ENCODE measurements around the gene CALB2. TPM values are rescaled to one million over a fixed set of nuclear protein-coding genes. Genes with fewer than 3 reads are reported as not detected.

Gene CALB2
- total RNA-seq, 1 experiment from 2014 or later, result not detected

GRCh38 chr16:71352963-71353460, 5.5 kb upstream of the CALB2 start:
- no peak overlapping the region for H3K4me3 ChIP-seq (ENCODE audit: low read depth, low read length, poor library complexity, severe bottlenecking)
- no peak overlapping the region for H3K27ac ChIP-seq (ENCODE audit: low read depth, low read length, poor library complexity, severe bottlenecking)
- intact Hi-C loops (cut with micrococcal nuclease; ENCODE audit: unreplicated experiment), result no loop called here
- H3K9me3 ChIP-seq (ENCODE audit: low read depth, low read length, poor library complexity, severe bottlenecking), result no peaks in the 10 kb centered on the region
- DNase-seq (ENCODE audit: low spot score), result no peak
- no peaks in the 10 kb centered on the region for H3K36me3 ChIP-seq (ENCODE audit: insufficient read depth, low read length, poor library complexity, severe bottlenecking)
- ChIA-PET POLR2A (ENCODE audit: low non-redundant PET) (no interaction called here), CTCF (interaction anchor here (0.6 kb wide), 1 partner anchor 205 kb away, joined by 3 read pairs; no protein-coding TSS in a partner anchor)
- peaks cover 2% of the 10 kb centered on the region for H3K4me1 ChIP-seq (ENCODE audit: insufficient read depth, low read length, poor library complexity, severe bottlenecking)
- no peak for TF ChIP-seq EZH2 (IDR thresholded peaks at IDR 0.05; ENCODE audit: borderline replicate concordance, low read depth, low read length, poor library complexity, severe bottlenecking)
- TF ChIP-seq CTCF (conservative IDR thresholded peaks at IDR 0.05; ENCODE audit: low read depth, low read length), result no peak
- BruUV-seq (replicated peaks), result no TSS peak
- peaks cover 60% of the 10 kb centered on the region for H3K27me3 ChIP-seq (replicated peaks; ENCODE audit: insufficient read depth, low read depth, low read length, poor library complexity)

- BruUV-seq (replicated peaks), result no TSS peak
- DNase-seq (ENCODE audit: low spot score), result no peak
- Histone ChIP-seq H3K9me3 (ENCODE audit: low read depth, low read length, poor library complexity, severe bottlenecking) (no peaks in the 10 kb centered on the region), H3K27me3 (replicated peaks; ENCODE audit: insufficient read depth, low read depth, low read length, poor library complexity) (peaks cover 60% of the 10 kb centered on the region), H3K4me1 (ENCODE audit: insufficient read depth, low read length, poor library complexity, severe bottlenecking) (peaks cover 5% of the 10 kb centered on the region), H3K4me3 (ENCODE audit: low read depth, low read length, poor library complexity, severe bottlenecking) (no peak overlapping the region), H3K36me3 (ENCODE audit: insufficient read depth, low read length, poor library complexity, severe bottlenecking) (no peaks in the 10 kb centered on the region), H3K27ac (ENCODE audit: low read depth, low read length, poor library complexity, severe bottlenecking) (no peak overlapping the region)
- POLR2A ChIA-PET (ENCODE audit: low non-redundant PET), result no interaction called here
- CTCF ChIA-PET, result no interaction called here
- intact Hi-C loops (cut with micrococcal nuclease; ENCODE audit: unreplicated experiment), result no loop called here
- TF ChIP-seq CTCF (conservative IDR thresholded peaks at IDR 0.05; ENCODE audit: low read depth, low read length) (no peak), EZH2 (IDR thresholded peaks at IDR 0.05; ENCODE audit: borderline replicate concordance, low read depth, low read length, poor library complexity, severe bottlenecking) (no peak)
Observed at GRCh38 chr16:71353736-71354135, 4.8 kb upstream of the CALB2 start.

- Histone ChIP-seq H3K4me3 (ENCODE audit: low read depth, low read length, poor library complexity, severe bottlenecking) (no peak overlapping the region), H3K9me3 (ENCODE audit: low read depth, low read length, poor library complexity, severe bottlenecking) (no peaks in the 10 kb centered on the region), H3K27ac (ENCODE audit: low read depth, low read length, poor library complexity, severe bottlenecking) (no peak overlapping the region), H3K4me1 (ENCODE audit: insufficient read depth, low read length, poor library complexity, severe bottlenecking) (peaks cover 5% of the 10 kb centered on the region), H3K27me3 (replicated peaks; ENCODE audit: insufficient read depth, low read depth, low read length, poor library complexity) (peaks cover 62% of the 10 kb centered on the region), H3K36me3 (ENCODE audit: insufficient read depth, low read length, poor library complexity, severe bottlenecking) (no peaks in the 10 kb centered on the region)
- POLR2A ChIA-PET (ENCODE audit: low non-redundant PET), result no interaction called here
- BruUV-seq (replicated peaks), result no TSS peak
- no peak for TF ChIP-seq EZH2 (IDR thresholded peaks at IDR 0.05; ENCODE audit: borderline replicate concordance, low read depth, low read length, poor library complexity, severe bottlenecking)
- no peak for DNase-seq (ENCODE audit: low spot score)
- intact Hi-C loops (cut with micrococcal nuclease; ENCODE audit: unreplicated experiment), result no loop called here
- CTCF ChIA-PET, result no interaction called here
Observed at GRCh38 chr16:71354156-71354555, 4.4 kb upstream of the CALB2 start.

All from A673 (cell line).